SK-N-SH (cell line): ENCODE measurements around the gene POLL. TPM values are rescaled to one million over a fixed set of nuclear protein-coding genes. Genes with fewer than 3 reads are reported as not detected.

ENCODE experiments used
- CTCF ChIA-PET: fragments of 300-600, 350-600 bp; formaldehyde crosslinking; extraction: SDS; loops from one replicate; lab custom pipeline; 2021; lab: Yijun Ruan, JAX
- POLR2A ChIA-PET: fragments of 350-600 bp; sonication (Branson Sonifier 250); formaldehyde crosslinking; extraction: SDS; loops from one replicate; lab custom pipeline; 2020; ENCODE audit warnings: antibody characterized with exemption, inconsistent platforms; lab: Yijun Ruan, JAX
- DNase-seq: peaks from one replicate; pipeline ENCODE4 v3.0.0; 2012
- H2AFZ ChIP-seq: fragments of 200-600 bp; sonication (generic); 2 replicates; pipeline ENCODE4 v1.8.1; 2016; ENCODE audit warnings: antibody characterized with exemption, mild to moderate bottlenecking, low read depth
- H3F3A ChIP-seq: fragments of 200-600 bp; sonication (generic); replicated peaks from 2 replicates; pipeline ENCODE3; 2016; ENCODE audit warnings: antibody characterized with exemption, mild to moderate bottlenecking; ENCODE audit not compliant: insufficient read depth
- H3K27ac ChIP-seq, 2 experiments: fragments of 200-500 bp in 1 of 2; fragments of 200-600 bp in 1 of 2; sonication (Bioruptor generic) in 1 of 2; sonication (generic), shearing (Covaris generic) in 1 of 2; 2 replicates each; pipeline versions ENCODE4 v1.5.1 to v1.6.1; 2014 to 2016; ENCODE audit warnings: low read depth in 2 of 2, inconsistent platforms in 1 of 2, low read length in 1 of 2, mild to moderate bottlenecking in 1 of 2, mixed read lengths in 1 of 2
- H3K27me3 ChIP-seq: fragments of 200-600 bp; sonication (generic), shearing (Covaris generic); 2 replicates; pipeline ENCODE4 v1.6.1; 2016; ENCODE audit warnings: mixed run types; ENCODE audit not compliant: insufficient read depth
- H3K36me3 ChIP-seq, 2 experiments: fragments of 200-500 bp in 1 of 2; fragments of 200-600 bp in 1 of 2; sonication (Bioruptor generic) in 1 of 2; sonication (generic) in 1 of 2; replicated peaks in 1 of 2; 2 replicates each; pipeline versions ENCODE3 to v1.5.1; 2014 to 2016; ENCODE audit warnings: low read length in 1 of 2, mild to moderate bottlenecking in 1 of 2; ENCODE audit not compliant: insufficient read depth in 2 of 2, control insufficient read depth in 1 of 2
- H3K4me1 ChIP-seq, 2 experiments: fragments of 200-500 bp in 1 of 2; fragments of 200-600 bp in 1 of 2; sonication (Bioruptor generic) in 1 of 2; sonication (generic), shearing (Covaris generic) in 1 of 2; 2 replicates each; pipeline versions ENCODE4 v1.5.1 to v1.6.1; 2014 to 2016; ENCODE audit warnings: low read depth in 1 of 2, low read length in 1 of 2, mixed run types in 1 of 2; ENCODE audit not compliant: insufficient read depth in 2 of 2, control insufficient read depth in 1 of 2
- H3K4me2 ChIP-seq: fragments of 200-600 bp; sonication (generic), shearing (Covaris generic); 2 replicates; pipeline ENCODE4 v1.6.1; 2017; ENCODE audit warnings: mixed run types
- H3K4me3 ChIP-seq, 2 experiments: fragments of 200-500 bp in 1 of 2; fragments of 200-600 bp in 1 of 2; sonication (Bioruptor generic) in 1 of 2; sonication (generic), shearing (Covaris generic) in 1 of 2; 2 replicates each; pipeline versions ENCODE4 v1.5.1 to v1.8.1; 2014 to 2016; ENCODE audit warnings: low read depth in 2 of 2, inconsistent platforms in 1 of 2, low read length in 1 of 2, mild to moderate bottlenecking in 1 of 2, mixed read lengths in 1 of 2, moderate library complexity in 1 of 2
- H3K79me2 ChIP-seq: fragments of 200-600 bp; sonication (generic); 2 replicates; pipeline ENCODE4 v1.8.1; 2017; ENCODE audit warnings: mild to moderate bottlenecking; ENCODE audit not compliant: insufficient read depth
- H3K9ac ChIP-seq: fragments of 200-600 bp; sonication (generic); 2 replicates; pipeline ENCODE4 v1.6.1; 2017; ENCODE audit warnings: mixed run types
- H3K9me2 ChIP-seq: fragments of 200-600 bp; sonication (generic); 2 replicates; pipeline ENCODE4 v1.6.1; 2017; ENCODE audit warnings: mixed run types
- H3K9me3 ChIP-seq: fragments of 200-600 bp; sonication (generic); 2 replicates; pipeline ENCODE4 v1.6.1; 2017; ENCODE audit warnings: mixed run types, mild to moderate bottlenecking, moderate library complexity
- H4K20me1 ChIP-seq: fragments of 200-600 bp; sonication (generic); 2 replicates; pipeline ENCODE4 v1.6.1; 2017; ENCODE audit warnings: mild to moderate bottlenecking, mixed run types; ENCODE audit not compliant: insufficient read depth
- EZH2phosphoT487 ChIP-seq: fragments of 200-600 bp; sonication (generic); IDR thresholded peaks from 2 replicates; pipeline ENCODE4 v1.6.1; 2017; ENCODE audit warnings: low read depth, mixed run types, mild to moderate bottlenecking, antibody characterized with exemption, moderate library complexity, borderline replicate concordance
- FOXJ3 ChIP-seq: sonication (generic); formaldehyde crosslinking; IDR thresholded peaks from 2 replicates; pipeline ENCODE4 v1.5.1; 2020; ENCODE audit warnings: mild to moderate bottlenecking, missing genetic modification reagents
- GATA2 ChIP-seq: sonication (generic); formaldehyde crosslinking; IDR thresholded peaks from 2 replicates; pipeline ENCODE4 v1.5.0; 2020; ENCODE audit warnings: mild to moderate bottlenecking, missing genetic modification reagents
- MEF2A ChIP-seq: IDR thresholded peaks from 2 replicates; pipeline ENCODE4 v1.4.0; 2012; ENCODE audit warnings: low read depth, borderline replicate concordance
- MXI1 ChIP-seq: IDR thresholded peaks from 2 replicates; pipeline ENCODE4 v1.6.1; 2012; ENCODE audit warnings: mild to moderate bottlenecking, low read depth, low read length, improper control_type of control experiment
- NRF1 ChIP-seq: IDR thresholded peaks from 2 replicates; pipeline ENCODE4 v1.6.1; 2012; ENCODE audit warnings: low read depth, mild to moderate bottlenecking, low read length
- RAD21 ChIP-seq: IDR thresholded peaks from 2 replicates; pipeline ENCODE4 v1.6.1; 2012; ENCODE audit warnings: mild to moderate bottlenecking, low read length
- RCOR1 ChIP-seq: fragments of 150-350 bp; IDR thresholded peaks from 2 replicates; pipeline ENCODE4 v1.6.1; 2017; ENCODE audit warnings: antibody characterized with exemption, low read length
- RFX5 ChIP-seq: IDR thresholded peaks from 2 replicates; pipeline ENCODE4 v1.6.1; 2012; ENCODE audit warnings: mild to moderate bottlenecking, improper control_type of control experiment, low read length
- RXRA ChIP-seq: IDR thresholded peaks from 2 replicates; pipeline ENCODE4 v1.4.0; 2012; ENCODE audit warnings: low read depth, mild to moderate bottlenecking, borderline replicate concordance
- SIN3A ChIP-seq: IDR thresholded peaks from 2 replicates; pipeline ENCODE4 v1.6.1; 2012; ENCODE audit warnings: low read depth, mild to moderate bottlenecking, low read length, moderate library complexity, borderline replicate concordance
- TCF12 ChIP-seq: IDR thresholded peaks from 2 replicates; pipeline ENCODE4 v1.4.0; 2012
- TEAD4 ChIP-seq: IDR thresholded peaks from 2 replicates; pipeline ENCODE4 v1.4.0; 2012; ENCODE audit warnings: mild to moderate bottlenecking, borderline replicate concordance; ENCODE audit not compliant: insufficient read depth
- WGBS: methylation state at CpG from one replicate; pipeline ENCODE4 v1.1.6; 2017; ENCODE audit warnings: low lambda C conversion rate; 5-methylcytosine and 5-hydroxymethylcytosine counted together
- polyA plus RNA-seq, 3 experiments: library from polyadenylated mRNA; depleted of rRNA; stranded (reverse); fragments of >200 nt; gene quantifications; 2 replicates each; pipeline ENCODE4 v1.2.3, GENCODE V29; 2012
- TF ChIP-seq, protein P1 (sequence below): fragments of 200-600 bp; sonication (generic); IDR thresholded peaks from 2 replicates; pipeline ENCODE4 v1.6.1; 2017; ENCODE audit warnings: antibody characterized with exemption, mild to moderate bottlenecking, moderate library complexity

Gene POLL
- polyA plus RNA-seq, 1 of the 3 experiments (the other 2 are of a cell fraction): 22.0 TPM

DNA sequence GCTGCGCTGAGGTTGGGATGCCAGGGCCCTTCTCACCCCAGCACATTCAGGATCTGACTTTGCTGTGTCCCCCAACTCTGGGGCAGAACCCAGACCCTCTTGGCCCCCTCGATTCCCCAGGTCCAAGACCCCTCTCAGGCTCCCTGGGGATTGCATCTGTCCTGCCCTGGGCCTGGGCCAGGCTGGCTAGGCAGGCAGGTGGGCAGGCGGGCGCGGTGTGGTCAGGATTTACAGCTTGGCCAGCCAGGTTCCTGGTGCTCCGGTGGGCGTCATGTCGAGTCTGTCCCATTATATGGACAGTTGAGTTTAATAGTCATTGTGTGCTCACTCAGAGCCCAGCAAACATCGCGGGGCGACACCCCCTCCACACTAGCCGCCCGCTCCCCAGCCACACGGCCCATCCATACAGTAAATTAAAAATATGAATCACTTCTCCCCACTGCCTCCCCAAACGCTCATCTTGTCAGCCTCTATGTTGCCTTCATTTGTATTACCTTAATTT is 23.5 kb downstream of the POLL start:
- no peaks in the 10 kb centered on the region for H3K79me2 ChIP-seq
- H3K36me3 ChIP-seq: no peaks in the 10 kb centered on the region
- ChIA-PET POLR2A (no interaction called here), CTCF (interaction anchor here (1.4 kb wide), 1 partner anchor 10 kb away, joined by 3 read pairs; no protein-coding TSS in a partner anchor)
- no peaks in the 10 kb centered on the region for H4K20me1 ChIP-seq
- no peaks in the 10 kb centered on the region; the same call in 1 of the 2 replicates for H3K27me3 ChIP-seq
- H2AFZ ChIP-seq: no peak overlapping the region
- peaks cover 0 to 39% of the 10 kb centered on the region in 2 experiments; a peak in 1 of 4 replicates for H3K4me1 ChIP-seq
- DNase-seq: no peak
- H3K9me2 ChIP-seq: no peaks in the 10 kb centered on the region
- no peaks in the 10 kb centered on the region for H3F3A ChIP-seq
- no peak overlapping the region for H3K4me3 ChIP-seq
- H3K9me3 ChIP-seq: no peaks in the 10 kb centered on the region
- H3K9ac ChIP-seq: no peak overlapping the region
- no peak for TF ChIP-seq TCF12
- TF ChIP-seq, protein P1, sequence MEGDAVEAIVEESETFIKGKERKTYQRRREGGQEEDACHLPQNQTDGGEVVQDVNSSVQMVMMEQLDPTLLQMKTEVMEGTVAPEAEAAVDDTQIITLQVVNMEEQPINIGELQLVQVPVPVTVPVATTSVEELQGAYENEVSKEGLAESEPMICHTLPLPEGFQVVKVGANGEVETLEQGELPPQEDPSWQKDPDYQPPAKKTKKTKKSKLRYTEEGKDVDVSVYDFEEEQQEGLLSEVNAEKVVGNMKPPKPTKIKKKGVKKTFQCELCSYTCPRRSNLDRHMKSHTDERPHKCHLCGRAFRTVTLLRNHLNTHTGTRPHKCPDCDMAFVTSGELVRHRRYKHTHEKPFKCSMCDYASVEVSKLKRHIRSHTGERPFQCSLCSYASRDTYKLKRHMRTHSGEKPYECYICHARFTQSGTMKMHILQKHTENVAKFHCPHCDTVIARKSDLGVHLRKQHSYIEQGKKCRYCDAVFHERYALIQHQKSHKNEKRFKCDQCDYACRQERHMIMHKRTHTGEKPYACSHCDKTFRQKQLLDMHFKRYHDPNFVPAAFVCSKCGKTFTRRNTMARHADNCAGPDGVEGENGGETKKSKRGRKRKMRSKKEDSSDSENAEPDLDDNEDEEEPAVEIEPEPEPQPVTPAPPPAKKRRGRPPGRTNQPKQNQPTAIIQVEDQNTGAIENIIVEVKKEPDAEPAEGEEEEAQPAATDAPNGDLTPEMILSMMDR: no peak
- TF ChIP-seq MXI1: no peak
- TF ChIP-seq RCOR1: no peak
- no peak for TF ChIP-seq MEF2A
- TF ChIP-seq RXRA: no peak
- TF ChIP-seq EZH2phosphoT487: no peak
- TF ChIP-seq RAD21: no peak
- no peak for TF ChIP-seq SIN3A
- TF ChIP-seq, all 33 proteins: peak for 0
- Histone ChIP-seq H3K27ac (no peak overlapping the region), H3K4me2 (no peak overlapping the region)
- 82% methylated on average over 10 of the region's 15 CpGs for WGBS

DNA sequence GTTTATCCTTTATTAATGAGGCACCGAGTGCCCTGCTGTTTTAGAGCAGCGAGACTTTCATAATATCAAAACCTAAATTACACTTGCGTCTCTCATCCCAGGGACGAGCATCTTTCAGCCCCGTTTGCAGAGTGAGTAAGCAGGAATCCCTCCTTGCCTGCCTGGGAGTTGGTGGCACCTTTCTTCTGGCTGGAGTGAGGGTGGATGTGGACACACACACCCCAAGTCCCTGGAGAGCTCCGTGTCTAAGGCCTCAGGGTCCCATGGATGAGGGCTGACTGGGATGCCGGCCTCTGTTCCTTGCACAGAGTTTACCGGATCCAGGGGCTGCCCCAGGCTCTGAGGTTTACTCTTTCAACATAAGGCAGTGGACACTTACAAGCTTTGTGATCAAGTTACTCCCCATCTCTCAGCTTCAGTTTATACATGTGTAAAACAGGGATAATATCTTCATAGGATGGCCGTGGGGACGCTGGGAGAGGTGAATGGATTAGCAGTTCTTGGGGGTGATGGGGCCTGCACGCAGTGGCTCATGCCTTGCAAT is 24.5 kb downstream of the POLL start:
- no peaks in the 10 kb centered on the region for H3K79me2 ChIP-seq
- H2AFZ ChIP-seq: no peak overlapping the region
- peak; percentile 17 for DNase-seq
- CTCF ChIA-PET: interaction anchor here (0.8 to 1.3 kb wide), 4 partner anchors 97 to 350 kb away, joined by 3 to 4 read pairs (median 3); no protein-coding TSS in a partner anchor
- peaks cover 0 to 43% of the 10 kb centered on the region in 2 experiments; a peak in 1 of 4 replicates for H3K4me1 ChIP-seq
- no peak overlapping the region for H3K9ac ChIP-seq
- no peak overlapping the region for H3K27ac ChIP-seq
- no peaks in the 10 kb centered on the region; the same call in 1 of the 2 replicates for H3K27me3 ChIP-seq
- POLR2A ChIA-PET: no interaction called here
- H3K9me3 ChIP-seq: no peaks in the 10 kb centered on the region
- H4K20me1 ChIP-seq: no peaks in the 10 kb centered on the region
- no peaks in the 10 kb centered on the region for H3F3A ChIP-seq
- no peaks in the 10 kb centered on the region for H3K36me3 ChIP-seq
- TF ChIP-seq TEAD4 (no peak), RFX5 (no peak), FOXJ3 (no peak), NRF1 (no peak), GATA2 (CRISPR knock-in tag) (no peak)
- no peaks in the 10 kb centered on the region for H3K9me2 ChIP-seq
- WGBS: 92% methylated on average over 11 of the region's 11 CpGs
- no peak overlapping the region for H3K4me3 ChIP-seq
- H3K4me2 ChIP-seq: no peak overlapping the region
